ENCODE data around the gene SLC49A3. TPM values are rescaled to one million over a fixed set of nuclear protein-coding genes. Genes with fewer than 3 reads are reported as not detected.

Gene SLC49A3
- total and polyA plus RNA-seq, 2 of the 8 experiments (the other 6 are each of a cell fraction or from before 2014, with no cell fraction given), result 5.0 to 8.8 TPM

DNA sequence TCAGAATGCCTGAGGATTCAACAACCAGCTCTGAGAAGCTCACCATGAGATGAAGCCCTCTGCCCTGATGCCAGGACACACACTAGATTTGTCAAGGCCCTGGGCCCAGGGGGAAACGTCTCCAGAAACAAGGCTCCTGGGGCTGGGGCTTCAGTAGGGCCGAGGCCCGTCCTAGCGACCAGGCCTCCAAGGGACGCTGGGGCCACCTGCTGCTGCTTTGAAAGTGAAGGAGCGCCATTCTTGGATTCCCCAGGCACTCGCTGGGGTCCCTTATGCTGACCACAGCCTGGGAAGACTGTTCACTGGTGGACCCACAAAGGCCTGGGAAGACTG lies 39.7 kb downstream of the SLC49A3 start (continued):
- TF ChIP-seq FOSL1 (IDR thresholded peaks at IDR 0.05; ENCODE audit: insufficient read depth, low read depth, low read length), result no peak
- no peak for TF ChIP-seq SAP30 (IDR thresholded peaks at IDR 0.05; ENCODE audit: insufficient read depth, insufficient replicate concordance, low read length)

Data from H1 (cell line).